ENCODE measurements around the gene PHB1.

PHB1 gene

GRCh38 chr17:49381793-49382192 lies 32.9 kb downstream of the PHB1 start:
- no peak for DNase-seq (ENCODE audit: low read depth)
- H3K4me3 ChIP-seq (ENCODE audit: low read depth, low read length) = no peak overlapping the region
- in situ Hi-C loops (cut with HindIII; ENCODE audit: low sequenced_read_pairs) = no loop called here
- TF ChIP-seq CTCF (IDR thresholded peaks at IDR 0.05; ENCODE audit: low read depth, low read length, missing control alignments) = no peak

- no peak for DNase-seq (ENCODE audit: low read depth)
- in situ Hi-C loops (cut with HindIII; ENCODE audit: low sequenced_read_pairs) = no loop called here
- no peak overlapping the region for H3K4me3 ChIP-seq (ENCODE audit: low read depth, low read length)
- no peak for TF ChIP-seq CTCF (IDR thresholded peaks at IDR 0.05; ENCODE audit: low read depth, low read length, missing control alignments)
Measured at GRCh38 chr17:49381033-49381432, 33.6 kb downstream of the PHB1 start.

GRCh38 chr17:49379926-49380325 lies 34.8 kb downstream of the PHB1 start:
- in situ Hi-C loops (cut with HindIII; ENCODE audit: low sequenced_read_pairs) = no loop called here

GRCh38 chr17:49378311-49378710 lies 36.4 kb downstream of the PHB1 start:
- DNase-seq (ENCODE audit: low read depth) = no peak
- no peak for TF ChIP-seq CTCF (IDR thresholded peaks at IDR 0.05; ENCODE audit: low read depth, low read length, missing control alignments)
- no peak overlapping the region for H3K4me3 ChIP-seq (ENCODE audit: low read depth, low read length)
- in situ Hi-C loops (cut with HindIII; ENCODE audit: low sequenced_read_pairs) = no loop called here

More at GRCh38 chr17:49379926-49380325, 34.8 kb downstream of the PHB1 start:
- H3K4me3 ChIP-seq (ENCODE audit: low read depth, low read length) = no peak overlapping the region
- TF ChIP-seq CTCF (IDR thresholded peaks at IDR 0.05; ENCODE audit: low read depth, low read length, missing control alignments) = no peak
- DNase-seq (ENCODE audit: low read depth) = no peak

- no peak for TF ChIP-seq CTCF (IDR thresholded peaks at IDR 0.05; ENCODE audit: low read depth, low read length, missing control alignments)
- in situ Hi-C loops (cut with HindIII; ENCODE audit: low sequenced_read_pairs) = no loop called here
- no peak overlapping the region for H3K4me3 ChIP-seq (ENCODE audit: low read depth, low read length)
- DNase-seq (ENCODE audit: low read depth) = no peak
Measured at GRCh38 chr17:49375544-49375943, 39.1 kb downstream of the PHB1 start.

- in situ Hi-C loops (cut with HindIII; ENCODE audit: low sequenced_read_pairs) = no loop called here
- no peak overlapping the region for H3K4me3 ChIP-seq (ENCODE audit: low read depth, low read length)
- DNase-seq (ENCODE audit: low read depth) = no peak
- no peak for TF ChIP-seq CTCF (IDR thresholded peaks at IDR 0.05; ENCODE audit: low read depth, low read length, missing control alignments)
Measured at GRCh38 chr17:49373115-49373514, 41.6 kb downstream of the PHB1 start.

GRCh38 chr17:49372425-49372824 lies 42.3 kb downstream of the PHB1 start:
- in situ Hi-C loops (cut with HindIII; ENCODE audit: low sequenced_read_pairs) = no loop called here
- no peak for DNase-seq (ENCODE audit: low read depth)
- no peak for TF ChIP-seq CTCF (IDR thresholded peaks at IDR 0.05; ENCODE audit: low read depth, low read length, missing control alignments)
- no peak overlapping the region for H3K4me3 ChIP-seq (ENCODE audit: low read depth, low read length)

Measured in astrocyte of the cerebellum (primary cell).